HG03103 (cell line): ENCODE measurements around the gene ANKRD44.

Source experiments
- ATAC-seq: cut with Tn5 transposase; IDR thresholded peaks from one replicate; pipeline ENCODE4 v1.9.1; 2021; ENCODE audit warnings: low read depth; ENCODE audit not compliant: unreplicated experiment

The ANKRD44 gene

GRCh38 chr2:196952936-196953335 lies 357.6 kb downstream of the ANKRD44 start:
- no peak for ATAC-seq

- ATAC-seq = no peak
Measured at GRCh38 chr2:196951973-196952372, 358.6 kb downstream of the ANKRD44 start.

- ATAC-seq = no peak
Measured at GRCh38 chr2:196949116-196949515, 361.5 kb downstream of the ANKRD44 start.

GRCh38 chr2:196944570-196944969 lies 366.0 kb downstream of the ANKRD44 start:
- ATAC-seq = peak; percentile 87

- no peak for ATAC-seq
Measured at GRCh38 chr2:196941398-196942078, 369.0 kb downstream of the ANKRD44 start.

GRCh38 chr2:196939371-196939770 lies 371.2 kb downstream of the ANKRD44 start:
- ATAC-seq = no peak
